ENCODE results near the gene LLGL2. TPM values are rescaled to one million over a fixed set of nuclear protein-coding genes. Genes with fewer than 3 reads are reported as not detected.

Gene LLGL2
- total RNA-seq, 1 experiment from 2014 or later = 10.8 TPM

DNA sequence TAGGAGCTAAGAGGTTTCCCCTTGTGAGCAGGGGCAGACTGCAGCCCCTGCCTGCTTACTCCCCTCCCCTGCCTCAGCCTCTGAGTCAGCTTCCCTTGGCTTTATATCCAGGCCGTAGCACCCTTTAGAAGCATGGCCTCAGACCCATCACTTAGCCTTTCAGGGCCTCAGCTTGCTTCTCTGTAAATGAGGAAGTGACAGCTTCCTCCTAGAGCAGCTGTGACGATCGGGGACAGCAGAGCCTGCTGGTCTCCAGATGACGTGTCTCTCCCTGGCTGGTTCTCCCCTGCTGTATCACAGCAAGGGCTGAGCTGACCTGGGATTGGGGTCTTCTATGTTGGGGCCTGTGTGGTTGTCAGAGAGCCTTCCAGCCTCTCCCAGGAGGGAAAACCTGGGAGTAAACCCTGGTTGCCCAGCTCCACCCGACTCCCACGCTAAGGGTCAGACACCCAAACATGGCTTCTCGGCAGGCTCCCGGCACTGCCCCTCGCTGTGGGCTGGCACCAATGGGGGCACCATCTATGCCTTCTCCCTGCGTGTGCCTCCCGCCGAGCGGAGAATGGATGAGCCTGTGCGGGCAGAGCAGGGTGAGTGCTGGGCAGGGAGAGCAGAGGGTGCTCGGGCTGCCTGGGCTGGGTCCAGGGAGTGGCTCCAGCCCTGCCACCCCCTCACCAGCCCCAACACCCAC, 45.8 kb downstream of the LLGL2 start:
- CTCF ChIA-PET = no interaction called here
- H3K27ac ChIP-seq (ENCODE audit: low read depth, low read length, poor library complexity, severe bottlenecking) = no peak overlapping the region
- POLR2A ChIA-PET (ENCODE audit: low non-redundant PET) = no interaction called here
- H3K4me1 ChIP-seq (ENCODE audit: insufficient read depth, low read length, poor library complexity, severe bottlenecking) = no peaks in the 10 kb centered on the region
- TF ChIP-seq, protein P1, sequence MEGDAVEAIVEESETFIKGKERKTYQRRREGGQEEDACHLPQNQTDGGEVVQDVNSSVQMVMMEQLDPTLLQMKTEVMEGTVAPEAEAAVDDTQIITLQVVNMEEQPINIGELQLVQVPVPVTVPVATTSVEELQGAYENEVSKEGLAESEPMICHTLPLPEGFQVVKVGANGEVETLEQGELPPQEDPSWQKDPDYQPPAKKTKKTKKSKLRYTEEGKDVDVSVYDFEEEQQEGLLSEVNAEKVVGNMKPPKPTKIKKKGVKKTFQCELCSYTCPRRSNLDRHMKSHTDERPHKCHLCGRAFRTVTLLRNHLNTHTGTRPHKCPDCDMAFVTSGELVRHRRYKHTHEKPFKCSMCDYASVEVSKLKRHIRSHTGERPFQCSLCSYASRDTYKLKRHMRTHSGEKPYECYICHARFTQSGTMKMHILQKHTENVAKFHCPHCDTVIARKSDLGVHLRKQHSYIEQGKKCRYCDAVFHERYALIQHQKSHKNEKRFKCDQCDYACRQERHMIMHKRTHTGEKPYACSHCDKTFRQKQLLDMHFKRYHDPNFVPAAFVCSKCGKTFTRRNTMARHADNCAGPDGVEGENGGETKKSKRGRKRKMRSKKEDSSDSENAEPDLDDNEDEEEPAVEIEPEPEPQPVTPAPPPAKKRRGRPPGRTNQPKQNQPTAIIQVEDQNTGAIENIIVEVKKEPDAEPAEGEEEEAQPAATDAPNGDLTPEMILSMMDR (conservative IDR thresholded peaks at IDR 0.05; ENCODE audit: low read depth, low read length) = no peak
- TF ChIP-seq EZH2 (IDR thresholded peaks at IDR 0.05; ENCODE audit: borderline replicate concordance, low read depth, low read length, poor library complexity, severe bottlenecking) = no peak
- H3K4me3 ChIP-seq (ENCODE audit: low read depth, low read length, poor library complexity, severe bottlenecking) = no peak overlapping the region
- intact Hi-C loops (cut with micrococcal nuclease; ENCODE audit: unreplicated experiment) = no loop called here
- no peaks in the 10 kb centered on the region for H3K36me3 ChIP-seq (ENCODE audit: insufficient read depth, low read length, poor library complexity, severe bottlenecking)
- no peak for DNase-seq (ENCODE audit: low spot score)
- H3K9me3 ChIP-seq (ENCODE audit: low read depth, low read length, poor library complexity, severe bottlenecking) = no peaks in the 10 kb centered on the region
- no peaks in the 10 kb centered on the region for H3K27me3 ChIP-seq (replicated peaks; ENCODE audit: insufficient read depth, low read depth, low read length, poor library complexity)
- BruUV-seq (replicated peaks) = no TSS peak

DNA sequence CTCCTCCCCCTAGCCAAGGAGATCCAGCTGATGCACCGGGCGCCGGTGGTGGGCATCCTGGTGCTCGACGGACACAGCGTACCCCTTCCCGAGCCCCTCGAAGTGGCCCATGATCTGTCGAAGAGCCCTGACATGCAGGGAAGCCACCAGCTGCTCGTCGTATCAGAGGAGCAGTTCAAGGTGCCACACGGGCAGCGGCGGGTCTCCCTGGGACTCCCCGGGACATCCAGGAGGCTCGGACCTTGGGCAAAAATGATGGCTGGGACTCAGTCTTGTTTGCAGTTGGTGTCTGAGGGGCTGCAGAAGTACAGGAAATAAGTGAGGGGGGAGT, 46.4 kb downstream of the LLGL2 start:
- no peaks in the 10 kb centered on the region for H3K9me3 ChIP-seq (ENCODE audit: low read depth, low read length, poor library complexity, severe bottlenecking)
- no peaks in the 10 kb centered on the region for H3K36me3 ChIP-seq (ENCODE audit: insufficient read depth, low read length, poor library complexity, severe bottlenecking)
- no peak overlapping the region for H3K4me3 ChIP-seq (ENCODE audit: low read depth, low read length, poor library complexity, severe bottlenecking)
- no peaks in the 10 kb centered on the region for H3K27me3 ChIP-seq (replicated peaks; ENCODE audit: insufficient read depth, low read depth, low read length, poor library complexity)
- no peak overlapping the region for H3K27ac ChIP-seq (ENCODE audit: low read depth, low read length, poor library complexity, severe bottlenecking)
- no peak for TF ChIP-seq EZH2 (IDR thresholded peaks at IDR 0.05; ENCODE audit: borderline replicate concordance, low read depth, low read length, poor library complexity, severe bottlenecking)
- TF ChIP-seq, protein P1 (conservative IDR thresholded peaks at IDR 0.05; ENCODE audit: low read depth, low read length) = no peak
- intact Hi-C loops (cut with micrococcal nuclease; ENCODE audit: unreplicated experiment) = no loop called here
- DNase-seq (ENCODE audit: low spot score) = no peak
- H3K4me1 ChIP-seq (ENCODE audit: insufficient read depth, low read length, poor library complexity, severe bottlenecking) = no peaks in the 10 kb centered on the region
- ChIA-PET POLR2A (ENCODE audit: low non-redundant PET) (no interaction called here), CTCF (interaction anchor here (0.7 kb wide), 1 partner anchor 9 kb away, joined by 12 read pairs; no protein-coding TSS in a partner anchor)
- no TSS peak for BruUV-seq (replicated peaks)

DNA sequence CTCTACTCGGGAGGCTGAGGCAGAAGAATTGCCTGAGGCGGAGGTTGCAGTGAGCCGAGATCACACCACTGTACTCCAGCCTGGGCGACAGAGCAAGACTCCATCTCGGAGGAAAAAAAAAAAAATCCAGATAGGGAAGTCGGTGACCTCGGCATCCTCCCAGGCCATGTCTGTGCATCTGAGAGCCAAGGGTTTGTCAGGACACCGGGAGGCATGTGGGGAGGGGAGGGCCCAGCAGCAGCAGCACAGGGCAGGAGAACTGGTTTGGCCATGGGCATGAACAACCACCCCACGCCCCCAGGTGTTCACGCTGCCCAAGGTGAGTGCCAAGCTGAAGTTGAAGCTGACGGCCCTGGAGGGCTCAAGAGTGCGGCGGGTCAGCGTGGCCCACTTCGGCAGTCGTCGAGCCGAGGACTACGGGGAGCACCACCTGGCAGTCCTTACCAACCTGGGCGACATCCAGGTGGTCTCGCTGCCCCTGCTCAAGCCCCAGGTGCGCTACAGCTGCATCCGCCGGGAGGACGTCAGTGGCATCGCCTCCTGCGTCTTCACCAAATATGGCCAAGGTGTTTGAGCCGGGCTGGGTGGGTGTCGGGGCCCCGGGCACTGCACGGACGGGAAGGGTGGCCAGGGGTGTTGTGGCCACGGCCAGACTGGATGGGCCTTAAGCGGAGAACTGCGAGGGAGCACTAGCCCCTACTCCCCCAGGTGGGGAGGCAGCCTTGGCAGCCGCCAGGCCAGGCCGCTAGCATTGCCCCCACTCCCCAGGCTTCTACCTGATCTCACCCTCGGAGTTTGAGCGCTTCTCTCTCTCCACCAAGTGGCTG, 47.4 kb downstream of the LLGL2 start:
- intact Hi-C loops (cut with micrococcal nuclease; ENCODE audit: unreplicated experiment) = no loop called here
- no peak overlapping the region for H3K4me3 ChIP-seq (ENCODE audit: low read depth, low read length, poor library complexity, severe bottlenecking)
- no peaks in the 10 kb centered on the region for H3K9me3 ChIP-seq (ENCODE audit: low read depth, low read length, poor library complexity, severe bottlenecking)
- H3K27me3 ChIP-seq (replicated peaks; ENCODE audit: insufficient read depth, low read depth, low read length, poor library complexity) = no peaks in the 10 kb centered on the region
- no peak overlapping the region for H3K27ac ChIP-seq (ENCODE audit: low read depth, low read length, poor library complexity, severe bottlenecking)
- ChIA-PET CTCF (no interaction called here), POLR2A (ENCODE audit: low non-redundant PET) (no interaction called here)
- no peaks in the 10 kb centered on the region for H3K36me3 ChIP-seq (ENCODE audit: insufficient read depth, low read length, poor library complexity, severe bottlenecking)
- no TSS peak for BruUV-seq (replicated peaks)
- H3K4me1 ChIP-seq (ENCODE audit: insufficient read depth, low read length, poor library complexity, severe bottlenecking) = no peaks in the 10 kb centered on the region
- no peak for DNase-seq (ENCODE audit: low spot score)
- no peak for TF ChIP-seq EZH2 (IDR thresholded peaks at IDR 0.05; ENCODE audit: borderline replicate concordance, low read depth, low read length, poor library complexity, severe bottlenecking)

All from A673 (cell line).